GM19238 (cell line): Measurements from ENCODE around the gene POGK.
A peak's percentile ranks its signal among the peaks of the same experiment; 100 is the strongest.
"Not testable (repeated sequence)": the region's sequence is repeated elsewhere in the genome, so short reads cannot be mapped to it uniquely, and the experiment has no call there.

ENCODE experiments used
- DNase-seq: peaks from one replicate; pipeline ENCODE4 v3.0.0; 2011; ENCODE audit warnings: low spot score; ENCODE audit not compliant: insufficient read length

Gene POGK

GRCh38 chr1:166855558-166855957 is 16.3 kb downstream of the POGK start:
- DNase-seq = no peak

- no peak for DNase-seq
Measured at GRCh38 chr1:166857995-166858394, 18.7 kb downstream of the POGK start.

- no peak for DNase-seq
Measured at GRCh38 chr1:166858726-166859419, 19.6 kb downstream of the POGK start.

GRCh38 chr1:166859597-166859996 is 20.3 kb downstream of the POGK start:
- DNase-seq = no peak

- no peak for DNase-seq
Measured at GRCh38 chr1:166865926-166866325, 26.7 kb downstream of the POGK start.

- DNase-seq = no peak
Measured at GRCh38 chr1:166868639-166869038, 29.4 kb downstream of the POGK start.

GRCh38 chr1:166869318-166870099 is 30.2 kb downstream of the POGK start:
- DNase-seq = no peak

GRCh38 chr1:166870584-166870983 is 31.3 kb downstream of the POGK start:
- no peak for DNase-seq

GRCh38 chr1:166874464-166874863 is 35.2 kb downstream of the POGK start:
- no peak for DNase-seq

- DNase-seq = no peak
Measured at GRCh38 chr1:166875302-166875733, 36.0 kb downstream of the POGK start.

- DNase-seq = peak; percentile 88
Measured at GRCh38 chr1:166875734-166876539, 36.7 kb downstream of the POGK start, which contains the start of gene TADA1. Gene TADA1 (minus strand): TSS chr1:166876264. CDS start chr1:166876233, 31 bp downstream.

- no peak for DNase-seq
Measured at GRCh38 chr1:166876540-166876838, 37.2 kb downstream of the POGK start.

- not testable (repeated sequence) for DNase-seq
Measured at GRCh38 chr1:166878173-166878917, 39.1 kb downstream of the POGK start.

GRCh38 chr1:166882893-166883292 is 43.6 kb downstream of the POGK start:
- DNase-seq = no peak

- DNase-seq = peak; percentile 18
Measured at GRCh38 chr1:166884040-166884642, 44.9 kb downstream of the POGK start.

- DNase-seq = no peak
Measured at GRCh38 chr1:166884971-166885370, 45.7 kb downstream of the POGK start.

GRCh38 chr1:166888373-166889111 is 49.3 kb downstream of the POGK start:
- DNase-seq = no peak

GRCh38 chr1:166889776-166890175 is 50.5 kb downstream of the POGK start:
- no peak for DNase-seq

GRCh38 chr1:166895766-166896165 is 56.5 kb downstream of the POGK start:
- no peak for DNase-seq

- no peak for DNase-seq
Measured at GRCh38 chr1:166899769-166900168, 60.5 kb downstream of the POGK start.
